ENCODE measurements around the gene TOP3B. TPM values are rescaled to one million over a fixed set of nuclear protein-coding genes. Genes with fewer than 3 reads are reported as not detected.

TOP3B gene, protein sequence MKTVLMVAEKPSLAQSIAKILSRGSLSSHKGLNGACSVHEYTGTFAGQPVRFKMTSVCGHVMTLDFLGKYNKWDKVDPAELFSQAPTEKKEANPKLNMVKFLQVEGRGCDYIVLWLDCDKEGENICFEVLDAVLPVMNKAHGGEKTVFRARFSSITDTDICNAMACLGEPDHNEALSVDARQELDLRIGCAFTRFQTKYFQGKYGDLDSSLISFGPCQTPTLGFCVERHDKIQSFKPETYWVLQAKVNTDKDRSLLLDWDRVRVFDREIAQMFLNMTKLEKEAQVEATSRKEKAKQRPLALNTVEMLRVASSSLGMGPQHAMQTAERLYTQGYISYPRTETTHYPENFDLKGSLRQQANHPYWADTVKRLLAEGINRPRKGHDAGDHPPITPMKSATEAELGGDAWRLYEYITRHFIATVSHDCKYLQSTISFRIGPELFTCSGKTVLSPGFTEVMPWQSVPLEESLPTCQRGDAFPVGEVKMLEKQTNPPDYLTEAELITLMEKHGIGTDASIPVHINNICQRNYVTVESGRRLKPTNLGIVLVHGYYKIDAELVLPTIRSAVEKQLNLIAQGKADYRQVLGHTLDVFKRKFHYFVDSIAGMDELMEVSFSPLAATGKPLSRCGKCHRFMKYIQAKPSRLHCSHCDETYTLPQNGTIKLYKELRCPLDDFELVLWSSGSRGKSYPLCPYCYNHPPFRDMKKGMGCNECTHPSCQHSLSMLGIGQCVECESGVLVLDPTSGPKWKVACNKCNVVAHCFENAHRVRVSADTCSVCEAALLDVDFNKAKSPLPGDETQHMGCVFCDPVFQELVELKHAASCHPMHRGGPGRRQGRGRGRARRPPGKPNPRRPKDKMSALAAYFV
- total RNA-seq = 32.1 TPM
- long read RNA-seq, full-length matches to known transcripts = 6 of 27 reads
- long read RNA-seq, partial matches to known transcripts = 7 of 27 reads
- long read RNA-seq, other reads (novel, unspliced or antisense) = 14 of 27 reads

GRCh38 chr22:21982338-21982965 lies at the start of gene TOP3B:
Gene TOP3B (minus strand): TSS chr22:21982787. CDS start chr22:21975709, 7,078 bp downstream.
- H3K27me3 ChIP-seq (ENCODE audit: low read depth) = no peaks in the 10 kb centered on the region
- TF ChIP-seq, protein P1, sequence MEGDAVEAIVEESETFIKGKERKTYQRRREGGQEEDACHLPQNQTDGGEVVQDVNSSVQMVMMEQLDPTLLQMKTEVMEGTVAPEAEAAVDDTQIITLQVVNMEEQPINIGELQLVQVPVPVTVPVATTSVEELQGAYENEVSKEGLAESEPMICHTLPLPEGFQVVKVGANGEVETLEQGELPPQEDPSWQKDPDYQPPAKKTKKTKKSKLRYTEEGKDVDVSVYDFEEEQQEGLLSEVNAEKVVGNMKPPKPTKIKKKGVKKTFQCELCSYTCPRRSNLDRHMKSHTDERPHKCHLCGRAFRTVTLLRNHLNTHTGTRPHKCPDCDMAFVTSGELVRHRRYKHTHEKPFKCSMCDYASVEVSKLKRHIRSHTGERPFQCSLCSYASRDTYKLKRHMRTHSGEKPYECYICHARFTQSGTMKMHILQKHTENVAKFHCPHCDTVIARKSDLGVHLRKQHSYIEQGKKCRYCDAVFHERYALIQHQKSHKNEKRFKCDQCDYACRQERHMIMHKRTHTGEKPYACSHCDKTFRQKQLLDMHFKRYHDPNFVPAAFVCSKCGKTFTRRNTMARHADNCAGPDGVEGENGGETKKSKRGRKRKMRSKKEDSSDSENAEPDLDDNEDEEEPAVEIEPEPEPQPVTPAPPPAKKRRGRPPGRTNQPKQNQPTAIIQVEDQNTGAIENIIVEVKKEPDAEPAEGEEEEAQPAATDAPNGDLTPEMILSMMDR (IDR thresholded peaks at IDR 0.05) = no peak
- H3K4me1 ChIP-seq = peaks cover 26% of the 10 kb centered on the region
- ATAC-seq (peak; percentile 93 to 94), DNase-seq (peak; percentile 88)
- H3K27ac ChIP-seq = peak within 1 kb of the TSS; percentile 86
- H3K4me3 ChIP-seq = peak within 1 kb of the TSS; percentile 94
- no peaks in the 10 kb centered on the region for H3K9me3 ChIP-seq
- no peaks in the 10 kb centered on the region for H3K36me3 ChIP-seq
- intact Hi-C loops (cut with DNase I) = no loop called here

DNA sequence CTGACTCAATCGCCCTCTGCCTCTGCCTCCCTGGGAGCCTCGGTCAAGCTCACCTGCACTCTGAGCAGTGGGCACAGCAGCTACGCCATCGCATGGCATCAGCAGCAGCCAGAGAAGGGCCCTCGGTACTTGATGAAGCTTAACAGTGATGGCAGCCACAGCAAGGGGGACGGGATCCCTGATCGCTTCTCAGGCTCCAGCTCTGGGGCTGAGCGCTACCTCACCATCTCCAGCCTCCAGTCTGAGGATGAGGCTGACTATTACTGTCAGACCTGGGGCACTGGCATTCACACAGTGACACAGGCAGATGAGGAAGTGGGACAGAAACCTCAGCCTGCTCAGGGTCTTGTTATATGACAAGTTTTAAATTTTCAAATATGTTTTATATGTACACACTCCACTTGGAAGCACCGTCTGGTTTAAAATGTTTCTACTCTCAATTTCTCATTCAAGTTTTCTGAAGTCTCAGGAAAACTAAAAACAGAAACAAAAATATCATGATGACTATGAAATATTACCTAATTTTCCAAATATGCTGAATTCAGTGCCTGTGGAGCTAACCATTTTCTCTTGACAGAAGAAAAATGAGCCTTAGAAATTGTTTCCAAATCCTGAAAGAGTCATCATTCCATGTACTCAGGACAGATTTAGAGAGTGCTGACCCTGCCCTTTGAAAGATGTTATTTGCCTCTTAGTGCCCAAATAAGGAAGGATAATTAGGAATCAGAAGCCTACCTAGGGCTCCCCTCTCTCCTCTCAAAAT lies 48.8 kb upstream of the TOP3B start:
- H3K36me3 ChIP-seq = no peaks in the 10 kb centered on the region

DNA sequence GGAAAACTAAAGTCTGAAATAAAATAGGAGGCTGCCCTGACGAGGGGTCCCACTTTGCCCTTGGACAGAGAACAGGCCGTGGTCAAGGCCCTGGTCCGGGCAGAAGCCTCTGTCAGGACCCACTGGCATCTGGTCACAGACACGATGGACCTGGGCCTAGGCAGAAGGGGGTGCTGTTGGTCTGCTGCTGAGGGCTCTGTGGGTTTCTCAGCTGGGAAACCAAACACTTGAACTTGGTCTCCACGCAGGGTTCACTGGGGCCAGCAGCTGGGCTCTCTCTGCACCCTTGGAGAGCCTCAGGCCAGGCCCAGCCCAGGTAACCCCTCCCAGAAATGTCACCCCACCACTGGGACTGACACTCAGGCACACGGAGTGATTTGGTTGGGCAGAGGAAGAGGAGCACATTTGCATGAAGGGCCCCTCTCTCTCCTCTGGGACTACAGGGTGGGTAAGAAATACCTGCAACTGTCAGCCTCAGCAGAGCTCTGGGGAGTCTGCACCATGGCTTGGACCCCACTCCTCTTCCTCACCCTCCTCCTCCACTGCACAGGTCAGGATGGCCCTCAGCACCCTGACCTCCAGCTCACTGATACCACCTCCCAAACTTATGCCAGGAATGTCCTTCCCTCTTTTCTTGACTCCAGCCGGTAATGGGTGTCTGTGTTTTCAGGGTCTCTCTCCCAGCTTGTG lies 48.1 kb upstream of the TOP3B start:
- Histone ChIP-seq H3K4me1 (no peaks in the 10 kb centered on the region), H3K9me3 (no peaks in the 10 kb centered on the region), H3K36me3 (no peaks in the 10 kb centered on the region), H3K27me3 (ENCODE audit: low read depth) (peaks cover 3% of the 10 kb centered on the region), H3K27ac (no peak overlapping the region), H3K4me3 (no peak overlapping the region)
- TF ChIP-seq, protein P1 (IDR thresholded peaks at IDR 0.05) = no peak
- no peak for DNase-seq
- intact Hi-C loops (cut with DNase I) = no loop called here
- peak in 1 of 2 donors; percentile 38 for ATAC-seq

More for the DNA sequence above, 48.8 kb upstream of the TOP3B start:
- TF ChIP-seq, protein P1 (IDR thresholded peaks at IDR 0.05) = no peak
- no peaks in the 10 kb centered on the region for H3K4me1 ChIP-seq
- no peak overlapping the region for H3K4me3 ChIP-seq
- no peak overlapping the region for H3K27ac ChIP-seq
- H3K27me3 ChIP-seq (ENCODE audit: low read depth) = peaks cover 3% of the 10 kb centered on the region
- no peaks in the 10 kb centered on the region for H3K9me3 ChIP-seq
- intact Hi-C loops (cut with DNase I) = no loop called here
- ATAC-seq (no peak), DNase-seq (no peak)

DNA sequence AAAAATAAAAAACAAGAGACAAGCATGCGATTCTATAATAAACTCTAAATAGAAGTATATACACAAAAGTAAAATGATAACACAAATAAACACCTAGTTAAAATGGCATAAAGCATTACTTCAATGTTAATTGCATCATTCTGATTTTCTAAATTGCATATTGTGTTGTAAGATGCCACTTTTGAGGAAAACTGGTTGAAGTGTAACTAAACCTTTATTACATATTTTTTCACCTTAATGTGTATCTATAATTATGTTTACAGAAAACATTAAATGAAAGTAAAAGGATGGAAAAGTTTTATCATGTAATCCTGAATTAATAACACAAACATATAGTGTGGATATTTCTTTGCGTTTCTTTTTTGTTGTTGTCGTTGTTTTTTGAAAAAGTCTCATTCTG lies 45.4 kb upstream of the TOP3B start:
- DNase-seq (no peak), ATAC-seq (no peak)
- TF ChIP-seq, protein P1 (IDR thresholded peaks at IDR 0.05) = no peak
- intact Hi-C loops (cut with DNase I) = no loop called here
- no peak overlapping the region for H3K27ac ChIP-seq
- no peaks in the 10 kb centered on the region for H3K4me1 ChIP-seq
- H3K27me3 ChIP-seq (ENCODE audit: low read depth) = peaks cover 3% of the 10 kb centered on the region
- no peaks in the 10 kb centered on the region for H3K36me3 ChIP-seq
- H3K9me3 ChIP-seq = no peaks in the 10 kb centered on the region
- H3K4me3 ChIP-seq = no peak overlapping the region
